GOT3 (cell line): Measurements from ENCODE around the gene IMP4.

Source experiments
- DNase-seq: peaks from one replicate; lab custom pipeline; 2025; ENCODE audit warnings: mixed read lengths; lab: John Stamatoyannopoulos, UW

Gene IMP4

DNA sequence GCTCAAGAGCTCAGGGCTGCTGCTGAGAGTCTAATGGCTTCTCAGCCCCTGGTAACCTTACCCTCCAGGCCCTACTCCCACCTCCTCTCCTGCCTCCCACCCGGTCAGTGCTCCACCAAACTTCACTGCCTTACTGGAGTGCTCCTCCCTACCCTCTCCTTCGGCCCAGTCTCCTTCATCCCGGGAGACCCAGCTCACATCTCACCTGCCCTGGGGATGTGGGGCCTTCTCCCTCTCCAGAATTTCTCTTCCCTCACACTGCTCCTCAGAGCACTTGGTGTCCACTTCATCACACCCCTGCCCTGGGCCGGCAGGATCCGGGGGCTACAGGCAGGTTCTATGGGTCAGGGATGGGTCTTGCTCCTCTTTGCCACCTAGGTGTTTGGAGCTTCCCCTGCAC is 34.8 kb downstream of the IMP4 start:
- no peak for DNase-seq

DNA sequence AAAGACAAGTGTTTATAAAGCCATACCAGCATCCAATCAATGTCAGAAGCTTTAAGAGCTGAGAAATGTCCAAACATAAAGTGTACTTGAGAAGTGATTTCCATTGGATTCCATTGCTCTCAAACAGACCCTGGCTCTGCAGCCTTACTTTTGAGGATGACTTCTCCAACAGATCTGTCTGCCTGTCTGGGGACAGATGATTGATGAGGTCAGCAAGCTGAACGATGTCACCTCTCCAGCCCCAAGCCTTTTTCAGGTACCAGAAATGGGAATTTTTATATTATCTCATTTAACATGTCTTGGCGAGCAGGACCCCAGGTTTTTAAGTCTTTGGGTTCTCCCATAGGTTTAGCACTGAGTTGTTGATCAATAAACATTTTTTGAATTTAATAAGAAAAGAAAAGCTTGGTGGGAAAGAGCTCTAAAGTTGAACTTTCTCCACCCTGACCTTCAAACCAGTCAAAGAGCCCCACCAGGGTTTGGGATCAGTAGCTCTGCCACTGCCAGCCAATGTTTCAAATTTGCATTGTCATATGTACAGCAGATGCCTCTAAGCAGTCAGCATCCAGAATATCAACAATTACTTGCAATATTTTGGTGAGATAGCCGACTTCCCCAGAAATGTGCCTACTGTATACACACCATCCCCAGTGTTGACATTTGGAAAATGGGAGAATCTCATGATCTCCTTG is 35.7 kb downstream of the IMP4 start:
- DNase-seq: no peak

DNA sequence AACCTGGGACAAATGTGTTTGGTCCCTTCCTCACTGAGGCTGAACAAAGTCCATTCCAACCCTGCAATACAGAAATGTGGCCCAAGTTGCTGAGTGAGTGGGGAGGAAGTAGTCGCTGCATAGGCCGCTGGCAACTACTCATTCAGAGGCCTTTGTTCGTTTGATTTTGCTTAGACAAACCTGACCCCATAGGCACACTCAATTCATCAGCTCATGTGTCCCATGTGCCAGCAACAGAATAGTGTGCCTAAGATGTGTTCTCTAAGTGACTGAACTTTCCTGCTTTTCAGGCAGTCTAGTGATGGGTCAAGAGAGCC is 36.2 kb downstream of the IMP4 start:
- DNase-seq: no peak

DNA sequence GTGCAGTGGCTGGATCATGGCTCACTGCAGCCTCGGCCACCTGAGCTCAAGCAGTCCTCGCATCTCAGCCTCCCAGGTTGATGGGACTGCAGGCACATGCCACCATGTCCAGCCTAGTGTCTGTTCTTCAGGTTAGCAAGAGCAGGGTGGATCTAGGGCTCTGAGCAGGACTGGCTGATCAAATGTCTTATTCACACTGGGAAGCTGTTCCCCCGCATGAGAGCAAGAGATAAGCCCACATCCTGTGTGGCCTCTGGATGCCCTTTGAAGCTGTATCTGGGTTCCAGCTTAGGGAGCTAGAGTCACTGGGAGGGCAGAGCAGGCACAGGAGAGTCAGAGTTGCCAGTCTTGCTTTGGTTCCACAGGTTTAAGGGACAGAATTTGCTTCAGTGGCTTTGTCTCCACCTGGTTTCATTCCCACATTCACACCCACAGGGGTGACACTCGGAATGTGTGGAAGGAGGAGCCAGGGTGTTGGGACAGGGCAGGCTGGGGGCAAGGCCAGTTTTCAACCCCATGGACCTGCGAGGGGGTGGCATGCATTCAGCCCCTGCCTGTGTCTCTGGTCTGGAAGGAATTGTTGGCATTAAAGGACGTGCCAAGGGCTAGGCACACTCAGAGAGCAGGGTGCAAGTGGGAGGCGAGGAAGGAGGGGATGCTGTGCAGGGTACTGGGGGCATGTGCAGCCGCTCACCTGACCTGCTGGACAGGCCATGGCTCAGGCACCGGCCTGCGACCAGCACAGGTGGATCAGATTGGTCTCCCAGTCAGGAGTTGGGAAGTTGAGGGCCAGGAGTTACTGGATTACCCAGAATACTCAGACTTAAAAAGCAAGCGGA is 37.6 kb downstream of the IMP4 start:
- no peak for DNase-seq

DNA sequence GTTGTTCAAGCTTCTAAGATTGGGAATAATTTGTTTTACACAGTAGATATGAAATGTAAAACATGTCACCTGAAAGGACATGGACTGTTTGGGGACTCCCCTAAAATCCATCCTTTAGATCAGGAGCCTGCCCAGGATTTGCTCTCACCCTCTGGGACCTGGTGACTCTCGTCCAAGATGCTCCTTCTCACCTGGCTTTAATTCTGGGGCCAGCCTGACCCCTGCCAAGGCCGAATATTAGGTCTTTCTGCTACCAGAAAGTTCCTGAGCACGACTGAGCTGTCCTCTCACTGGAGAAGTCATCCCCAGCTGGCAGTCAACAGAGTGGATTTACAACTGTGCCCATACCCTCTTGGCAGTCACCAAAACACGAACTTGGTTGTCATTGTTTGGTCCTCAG is 38.4 kb downstream of the IMP4 start:
- no peak for DNase-seq

- no peak for DNase-seq
These were observed 38.9 kb downstream of the IMP4 start for GRCh38 chr2:130381619-130382018.

DNA sequence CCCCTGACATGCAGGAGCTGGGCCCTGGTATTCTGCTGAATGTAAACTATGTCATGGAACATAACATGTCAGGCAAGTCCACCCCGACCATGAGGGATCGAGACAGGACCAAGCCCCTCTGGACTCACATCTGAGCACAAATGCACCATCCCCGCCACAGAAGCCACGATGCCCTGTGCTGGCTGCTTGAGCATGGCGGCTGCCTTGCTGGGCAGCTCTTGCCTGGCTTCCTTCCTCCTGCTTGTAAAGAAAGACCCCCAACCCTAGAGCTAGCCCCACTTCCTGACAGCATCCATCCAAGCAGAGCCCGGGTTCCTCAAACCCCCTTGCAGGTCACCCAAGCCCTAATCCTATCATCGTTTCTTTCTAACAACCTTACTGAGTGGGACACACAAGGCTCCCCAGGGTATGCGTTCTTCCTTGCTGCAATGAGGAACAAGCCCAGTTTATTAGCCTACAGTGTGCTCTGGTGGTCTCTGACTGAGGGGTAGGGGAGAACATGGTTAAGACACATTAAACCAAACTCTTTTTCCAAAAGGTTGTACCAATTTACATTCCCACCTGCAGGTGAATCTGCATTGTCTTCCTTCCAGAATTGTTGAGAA is 39.7 kb downstream of the IMP4 start:
- no peak for DNase-seq

DNA sequence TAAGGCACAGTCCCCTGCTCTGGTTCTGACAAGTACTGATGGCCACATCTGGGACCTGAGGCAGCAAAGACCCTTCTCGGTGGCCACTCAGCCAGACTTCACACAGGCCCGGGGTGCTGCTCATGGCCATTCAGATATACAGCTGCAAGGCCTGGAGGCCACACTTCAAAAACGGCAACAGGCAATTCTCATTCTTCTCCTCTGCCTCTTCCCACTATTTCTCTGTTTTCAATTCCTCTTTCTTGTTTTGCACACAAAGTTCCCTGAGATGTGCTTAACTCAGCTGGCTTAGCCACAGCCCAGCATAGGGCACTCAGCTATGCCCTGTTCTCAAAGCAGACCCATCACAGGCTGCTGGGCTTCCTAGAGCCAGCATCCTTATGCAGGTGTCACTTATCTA is 43.0 kb downstream of the IMP4 start:
- no peak for DNase-seq

- DNase-seq: no peak
These were observed 44.3 kb downstream of the IMP4 start for GRCh38 chr2:130387071-130387400.

DNA sequence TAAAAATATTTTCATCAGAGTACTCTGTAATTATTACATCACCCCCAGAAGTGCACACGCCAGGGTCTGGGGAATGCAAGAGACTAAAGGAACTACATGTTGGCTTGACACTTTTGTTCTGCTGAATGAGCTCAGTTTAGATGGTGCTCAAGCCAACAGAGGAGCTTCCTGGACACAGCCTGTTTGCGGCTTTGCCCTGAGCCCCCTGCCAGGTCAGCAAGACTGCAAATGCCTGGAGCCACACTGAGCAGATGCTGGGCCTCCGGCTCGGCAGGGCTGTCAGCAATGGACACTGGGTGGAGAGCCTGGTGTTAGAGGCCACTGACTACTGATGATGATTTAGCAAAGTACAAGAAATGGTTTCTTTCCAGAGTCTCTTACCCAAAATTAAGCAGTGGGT is 45.1 kb downstream of the IMP4 start:
- no peak for DNase-seq

- no peak for DNase-seq
These were observed 45.7 kb downstream of the IMP4 start for GRCh38 chr2:130388221-130388907.

DNA sequence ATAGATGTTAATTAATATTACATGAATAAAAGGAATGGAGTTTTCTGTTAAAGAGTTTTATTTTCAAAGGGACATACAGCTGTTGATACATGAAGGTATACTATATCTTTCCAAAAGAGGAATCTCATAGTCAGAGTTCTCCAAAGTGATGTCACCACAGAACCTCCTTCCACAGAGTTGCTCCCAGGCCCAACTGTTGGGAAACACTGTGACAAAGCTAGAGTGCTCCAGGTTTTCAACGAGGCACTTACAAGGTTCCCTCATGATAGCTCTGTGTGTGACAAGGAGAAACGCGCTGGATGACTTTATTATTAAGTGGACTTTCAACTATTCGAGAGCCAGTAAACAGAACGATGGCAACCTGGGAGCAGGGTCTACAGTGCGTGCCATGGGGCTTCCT is 46.7 kb downstream of the IMP4 start:
- DNase-seq: no peak

DNA sequence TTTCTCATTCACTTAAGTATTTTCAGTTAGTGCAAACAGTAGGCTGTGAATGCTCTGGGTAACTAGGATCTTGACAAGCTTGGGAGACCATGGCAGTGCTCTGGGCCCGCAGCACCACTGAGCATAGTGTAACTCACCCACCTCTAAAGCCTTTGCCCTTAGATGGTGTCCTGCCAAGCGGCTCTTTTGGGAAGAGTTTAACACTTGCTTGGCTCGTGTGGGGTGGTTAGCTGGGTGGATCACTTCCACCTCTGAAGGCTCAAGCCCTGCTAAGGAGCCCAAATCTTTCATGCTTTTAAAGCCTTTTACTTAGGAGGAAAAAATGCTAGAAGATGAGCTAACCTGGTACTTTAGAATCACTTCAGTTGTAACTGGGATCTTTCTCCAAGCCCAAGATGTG is 47.1 kb downstream of the IMP4 start:
- no peak for DNase-seq

DNA sequence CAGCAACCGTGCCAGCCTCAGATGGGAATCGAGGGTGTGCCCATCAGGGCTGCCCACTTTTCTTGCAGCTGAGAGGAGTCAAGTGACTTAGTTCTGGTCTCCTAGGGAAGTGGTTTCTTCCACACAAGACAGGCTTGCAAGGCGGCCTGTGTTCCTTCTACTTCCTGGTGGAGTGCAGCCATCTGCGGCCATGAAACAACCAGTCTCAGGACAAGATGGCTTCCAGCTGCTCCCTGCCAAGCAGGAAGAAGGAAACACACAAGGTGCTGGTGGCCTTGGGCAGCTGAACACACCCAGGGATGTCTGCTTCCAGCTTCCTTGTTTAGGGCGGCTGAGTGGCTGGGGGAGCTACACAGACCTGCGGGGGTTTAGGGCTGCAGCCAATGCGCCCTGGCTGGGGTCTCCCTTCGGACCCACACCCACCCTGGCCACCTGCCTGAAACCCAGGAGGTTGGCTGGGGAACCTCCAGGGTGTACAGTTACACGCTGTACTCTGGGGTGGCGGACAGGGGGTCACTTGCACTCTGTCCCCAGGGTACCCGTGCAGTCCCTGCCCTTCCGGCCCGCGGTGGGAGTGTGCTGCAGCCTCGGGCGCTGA is 47.9 kb downstream of the IMP4 start:
- DNase-seq: no peak

DNA sequence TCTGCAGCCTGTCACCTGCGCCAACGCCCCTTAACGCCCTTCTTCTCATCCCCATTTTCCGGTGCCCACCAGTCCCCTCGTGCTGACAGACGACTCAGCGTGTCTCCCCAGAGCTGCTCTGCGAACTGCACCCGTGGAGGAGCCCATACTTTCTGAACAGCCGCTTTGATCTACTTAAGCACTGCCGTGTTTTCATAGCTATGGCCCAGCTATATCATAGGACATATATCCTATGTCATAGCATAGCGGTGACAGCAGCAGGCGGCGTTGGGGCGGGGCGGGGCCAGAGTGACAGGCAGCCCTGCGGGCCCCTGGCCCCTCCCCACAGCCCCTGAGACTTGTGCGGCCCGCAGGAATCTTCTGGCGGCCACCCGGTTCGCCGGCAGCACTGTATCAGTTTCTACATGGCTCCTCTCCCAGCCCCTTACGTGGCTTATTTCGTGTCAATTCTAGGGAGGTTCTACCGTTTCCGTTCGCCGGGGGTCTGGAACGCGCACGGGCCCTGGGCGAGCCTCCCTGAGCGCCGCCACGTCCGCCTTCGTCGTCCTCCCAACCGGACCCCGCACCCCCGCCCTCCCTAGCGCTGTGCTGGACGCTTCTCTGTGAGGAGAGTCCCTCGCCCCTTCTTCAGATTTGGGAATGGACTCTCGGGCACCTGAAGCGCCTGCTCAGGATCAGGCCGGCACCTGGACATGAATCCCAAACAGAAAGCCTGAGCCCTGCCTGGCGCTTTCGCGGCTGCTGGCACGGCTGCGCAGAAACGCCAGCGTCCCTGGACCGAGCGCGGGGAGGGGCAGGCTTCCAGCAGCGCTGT is 48.6 kb downstream of the IMP4 start:
- DNase-seq: no peak

- no peak for DNase-seq
These were observed 49.4 kb downstream of the IMP4 start for GRCh38 chr2:130391872-130392670.

DNA sequence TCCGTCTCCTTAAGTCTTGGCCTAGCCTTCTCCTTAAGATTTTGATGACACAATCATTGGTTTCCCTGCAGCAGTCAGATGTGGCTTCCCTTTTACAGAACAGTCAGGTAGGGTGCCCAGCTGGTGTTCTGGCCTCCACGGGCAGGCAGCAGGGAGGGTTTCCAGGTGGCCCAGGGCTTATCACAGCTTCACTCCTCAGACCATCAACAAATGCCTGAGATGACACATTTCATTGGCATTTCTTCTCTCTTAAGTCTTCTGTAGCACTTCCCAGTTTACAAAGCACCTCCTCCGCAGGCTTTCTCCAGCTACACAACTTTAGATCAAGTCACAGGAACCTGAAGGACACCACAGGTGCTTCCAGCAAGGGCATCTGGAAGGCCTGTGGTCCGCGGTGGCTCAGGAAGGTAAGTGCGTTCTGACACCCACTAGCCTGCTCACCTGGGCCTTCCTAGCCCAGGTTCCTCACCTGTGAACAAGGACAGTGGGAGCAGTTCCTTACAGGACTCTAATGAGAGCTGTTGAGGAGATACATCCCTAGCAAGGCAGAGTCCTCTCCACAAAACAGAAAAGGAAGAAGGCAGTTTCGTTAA is 50.7 kb downstream of the IMP4 start:
- DNase-seq: no peak
